ENCODE measurements around the gene RRP15.

Gene RRP15

GRCh38 chr1:218341325-218341724 is 56.2 kb downstream of the RRP15 start:
- H3K27me3 ChIP-seq (ENCODE audit: insufficient read depth, low read length) = no peaks in the 10 kb centered on the region
- H3K9ac ChIP-seq (ENCODE audit: low read length) = no peak overlapping the region
- H2BK5ac ChIP-seq (ENCODE audit: low read depth, low read length, poor library complexity) = no peak overlapping the region
- H2AK5ac ChIP-seq (ENCODE audit: low read length) = no peak overlapping the region
- H2BK12ac ChIP-seq (ENCODE audit: low read length) = no peak overlapping the region
- H2AFZ ChIP-seq (ENCODE audit: insufficient read depth, low read length, poor library complexity) = no peak overlapping the region
- H3K36me3 ChIP-seq (ENCODE audit: control insufficient read depth in 1 of 2, insufficient read depth in 2 of 2, low read length in 2 of 2) = no peaks in the 10 kb centered on the region
- H4K12ac ChIP-seq (ENCODE audit: low read depth, low read length) = no peak overlapping the region
- DNase-seq = no peak
- H2BK120ac ChIP-seq (ENCODE audit: insufficient read depth, low read length, poor library complexity) = no peak overlapping the region
- H3K9me3 ChIP-seq (ENCODE audit: insufficient read depth, low read depth, low read length) = no peaks in the 10 kb centered on the region
- no peak overlapping the region for H3K18ac ChIP-seq (ENCODE audit: low read length)
- no peak overlapping the region for H3K27ac ChIP-seq (ENCODE audit: low read depth, low read length)
- no peak overlapping the region for H4K91ac ChIP-seq (ENCODE audit: low read depth, low read length)
- H3K23ac ChIP-seq (ENCODE audit: low read length) = no peak overlapping the region
- no peak overlapping the region for H4K8ac ChIP-seq (ENCODE audit: low read depth, low read length)
- H3K4me2 ChIP-seq (ENCODE audit: low read length) = no peak overlapping the region
- H3K14ac ChIP-seq (ENCODE audit: low read length) = no peak overlapping the region
- H3K79me2 ChIP-seq (ENCODE audit: control insufficient read depth, insufficient read depth, low read length, poor library complexity) = no peaks in the 10 kb centered on the region
- no peak overlapping the region for H3K4me3 ChIP-seq (ENCODE audit: low read depth, low read length)
- no CpG with 5 or more reads among the region's 1 CpG for WGBS (ENCODE audit: extremely low coverage, insufficient coverage, insufficient read length)
- no peaks in the 10 kb centered on the region for H3K4me1 ChIP-seq (ENCODE audit: control insufficient read depth in 1 of 2, insufficient read depth in 2 of 2, low read length in 2 of 2)
- peaks cover 7% of the 10 kb centered on the region for H3K79me1 ChIP-seq (ENCODE audit: low read length)
- H3K4ac ChIP-seq (ENCODE audit: low read depth, low read length) = no peak overlapping the region

GRCh38 chr1:218342091-218342490 is 57.0 kb downstream of the RRP15 start:
- Histone ChIP-seq H3K4me3 (ENCODE audit: low read depth, low read length) (no peak overlapping the region), H3K23ac (ENCODE audit: low read length) (no peak overlapping the region), H4K12ac (ENCODE audit: low read depth, low read length) (no peak overlapping the region), H2AK5ac (ENCODE audit: low read length) (no peak overlapping the region), H3K27ac (ENCODE audit: low read depth, low read length) (no peak overlapping the region), H3K27me3 (ENCODE audit: insufficient read depth, low read length) (no peaks in the 10 kb centered on the region), H2BK5ac (ENCODE audit: low read depth, low read length, poor library complexity) (no peak overlapping the region), H2BK120ac (ENCODE audit: insufficient read depth, low read length, poor library complexity) (no peak overlapping the region), H3K9ac (ENCODE audit: low read length) (no peak overlapping the region), H3K4me1 (ENCODE audit: control insufficient read depth in 1 of 2, insufficient read depth in 2 of 2, low read length in 2 of 2) (no peaks in the 10 kb centered on the region), H3K9me3 (ENCODE audit: insufficient read depth, low read depth, low read length) (no peaks in the 10 kb centered on the region), H3K14ac (ENCODE audit: low read length) (no peak overlapping the region), H4K91ac (ENCODE audit: low read depth, low read length) (no peak overlapping the region), H3K4me2 (ENCODE audit: low read length) (no peak overlapping the region), H3K4ac (ENCODE audit: low read depth, low read length) (no peak overlapping the region), H2BK12ac (ENCODE audit: low read length) (no peak overlapping the region), H3K18ac (ENCODE audit: low read length) (no peak overlapping the region), H4K8ac (ENCODE audit: low read depth, low read length) (no peak overlapping the region), H3K79me1 (ENCODE audit: low read length) (peaks cover 13% of the 10 kb centered on the region), H2AFZ (ENCODE audit: insufficient read depth, low read length, poor library complexity) (no peak overlapping the region), H3K36me3 (ENCODE audit: control insufficient read depth in 1 of 2, insufficient read depth in 2 of 2, low read length in 2 of 2) (no peaks in the 10 kb centered on the region), H3K79me2 (ENCODE audit: control insufficient read depth, insufficient read depth, low read length, poor library complexity) (no peaks in the 10 kb centered on the region)
- WGBS (ENCODE audit: extremely low coverage, insufficient coverage, insufficient read length) = no CpG with 5 or more reads among the region's 4 CpGs
- DNase-seq = no peak

GRCh38 chr1:218344814-218345672 is 60.0 kb downstream of the RRP15 start, which contains the start of gene TGFB2:
Gene TGFB2, plus strand, starts transcription at chr1:218345336. Its CDS starts 1,366 bp downstream, at chr1:218346702.
- Histone ChIP-seq H3K4me1 (ENCODE audit: control insufficient read depth in 1 of 2, insufficient read depth in 2 of 2, low read length in 2 of 2) (no peaks in the 10 kb centered on the region), H3K4ac (ENCODE audit: low read depth, low read length) (peak within 1 kb of the TSS; percentile 36), H3K27ac (ENCODE audit: low read depth, low read length) (peak within 1 kb of the TSS; percentile 44), H4K8ac (ENCODE audit: low read depth, low read length) (peak within 1 kb of the TSS; percentile 45), H4K12ac (ENCODE audit: low read depth, low read length) (peak within 1 kb of the TSS; percentile 22), H2BK12ac (ENCODE audit: low read length) (peak within 1 kb of the TSS; percentile 18), H4K91ac (ENCODE audit: low read depth, low read length) (peak within 1 kb of the TSS; percentile 61), H3K36me3 (ENCODE audit: control insufficient read depth in 1 of 2, insufficient read depth in 2 of 2, low read length in 2 of 2) (no peaks in the 10 kb centered on the region), H2AK5ac (ENCODE audit: low read length) (no peak within 1 kb of the TSS), H3K18ac (ENCODE audit: low read length) (peak within 1 kb of the TSS; percentile 92), H3K14ac (ENCODE audit: low read length) (peak within 1 kb of the TSS; percentile 38), H3K9ac (ENCODE audit: low read length) (peak within 1 kb of the TSS; percentile 80), H2AFZ (ENCODE audit: insufficient read depth, low read length, poor library complexity) (peak within 1 kb of the TSS; percentile 63), H3K9me3 (ENCODE audit: insufficient read depth, low read depth, low read length) (no peaks in the 10 kb centered on the region), H3K79me2 (ENCODE audit: control insufficient read depth, insufficient read depth, low read length, poor library complexity) (no peaks in the 10 kb centered on the region), H3K79me1 (ENCODE audit: low read length) (peaks cover 13% of the 10 kb centered on the region), H3K4me2 (ENCODE audit: low read length) (peak within 1 kb of the TSS; percentile 94), H3K23ac (ENCODE audit: low read length) (no peak within 1 kb of the TSS), H3K27me3 (ENCODE audit: insufficient read depth, low read length) (no peaks in the 10 kb centered on the region), H2BK5ac (ENCODE audit: low read depth, low read length, poor library complexity) (peak within 1 kb of the TSS; percentile 58), H3K4me3 (ENCODE audit: low read depth, low read length) (peak within 1 kb of the TSS; percentile 69), H2BK120ac (ENCODE audit: insufficient read depth, low read length, poor library complexity) (peak within 1 kb of the TSS; percentile 10)
- WGBS (ENCODE audit: extremely low coverage, insufficient coverage, insufficient read length) = no CpG with 5 or more reads among the region's 22 CpGs
- peak; percentile 34 to 70 for DNase-seq

GRCh38 chr1:218345673-218346390 is 60.7 kb downstream of the RRP15 start:
- H3K4me1 ChIP-seq (ENCODE audit: control insufficient read depth in 1 of 2, insufficient read depth in 2 of 2, low read length in 2 of 2) = no peaks in the 10 kb centered on the region
- no peak overlapping the region for H2AK5ac ChIP-seq (ENCODE audit: low read length)
- peak overlapping the region; percentile 10 for H2BK120ac ChIP-seq (ENCODE audit: insufficient read depth, low read length, poor library complexity)
- H2BK5ac ChIP-seq (ENCODE audit: low read depth, low read length, poor library complexity) = peak overlapping the region; percentile 58
- WGBS (ENCODE audit: extremely low coverage, insufficient coverage, insufficient read length) = no CpG with 5 or more reads among the region's 64 CpGs
- peak overlapping the region; percentile 22 for H4K12ac ChIP-seq (ENCODE audit: low read depth, low read length)
- H4K91ac ChIP-seq (ENCODE audit: low read depth, low read length) = peak overlapping the region; percentile 61
- peaks cover 13% of the 10 kb centered on the region for H3K79me1 ChIP-seq (ENCODE audit: low read length)
- H2AFZ ChIP-seq (ENCODE audit: insufficient read depth, low read length, poor library complexity) = peak overlapping the region; percentile 63
- peak overlapping the region; percentile 92 for H3K18ac ChIP-seq (ENCODE audit: low read length)
- no peak overlapping the region for H3K23ac ChIP-seq (ENCODE audit: low read length)
- H3K79me2 ChIP-seq (ENCODE audit: control insufficient read depth, insufficient read depth, low read length, poor library complexity) = no peaks in the 10 kb centered on the region
- H2BK12ac ChIP-seq (ENCODE audit: low read length) = peak overlapping the region; percentile 18
- H4K8ac ChIP-seq (ENCODE audit: low read depth, low read length) = peak overlapping the region; percentile 45
- H3K9me3 ChIP-seq (ENCODE audit: insufficient read depth, low read depth, low read length) = no peaks in the 10 kb centered on the region
- peak overlapping the region; percentile 80 for H3K9ac ChIP-seq (ENCODE audit: low read length)
- peak overlapping the region; percentile 36 for H3K4ac ChIP-seq (ENCODE audit: low read depth, low read length)
- H3K4me3 ChIP-seq (ENCODE audit: low read depth, low read length) = peak overlapping the region; percentile 69
- peak overlapping the region; percentile 38 for H3K14ac ChIP-seq (ENCODE audit: low read length)
- H3K4me2 ChIP-seq (ENCODE audit: low read length) = peak overlapping the region; percentile 94
- no peaks in the 10 kb centered on the region for H3K36me3 ChIP-seq (ENCODE audit: control insufficient read depth in 1 of 2, insufficient read depth in 2 of 2, low read length in 2 of 2)
- DNase-seq = peak; percentile 79 to 82
- H3K27me3 ChIP-seq (ENCODE audit: insufficient read depth, low read length) = no peaks in the 10 kb centered on the region
- H3K27ac ChIP-seq (ENCODE audit: low read depth, low read length) = peak overlapping the region; percentile 44

Measured in trophoblast cell (in vitro differentiated cells and primary cell).